Non-pigmented ciliary epithelial cell (primary cell): ENCODE results near the gene ARMC7.

Source experiments
- DNase-seq: peaks from one replicate; pipeline ENCODE4 v3.0.0-alpha.2; 2010; ENCODE audit warnings: low read depth

Gene ARMC7

GRCh38 chr17:75078284-75079022 is 31.3 kb upstream of the ARMC7 start:
- no peak for DNase-seq

GRCh38 chr17:75079023-75079373 is 30.8 kb upstream of the ARMC7 start:
- no peak for DNase-seq

- no peak for DNase-seq
These were observed 27.9 kb upstream of the ARMC7 start for GRCh38 chr17:75081611-75082540.

- no peak for DNase-seq
These were observed 27.1 kb upstream of the ARMC7 start for GRCh38 chr17:75082683-75083082.

GRCh38 chr17:75084039-75084660 is 25.6 kb upstream of the ARMC7 start:
- no peak for DNase-seq

GRCh38 chr17:75086496-75087181 is 23.1 kb upstream of the ARMC7 start:
- DNase-seq = no peak

GRCh38 chr17:75087182-75087557 is 22.6 kb upstream of the ARMC7 start:
- no peak for DNase-seq

GRCh38 chr17:75087558-75088453 is 22.0 kb upstream of the ARMC7 start, which contains the start of gene SLC16A5:
Gene SLC16A5 (plus strand): TSS chr17:75087954. CDS start chr17:75093637, 5,683 bp downstream.
- no peak for DNase-seq

GRCh38 chr17:75088465-75089417 is 21.0 kb upstream of the ARMC7 start:
- DNase-seq = no peak

- DNase-seq = no peak
These were observed 18.6 kb upstream of the ARMC7 start for GRCh38 chr17:75090871-75091854.

GRCh38 chr17:75091855-75092327 is 17.9 kb upstream of the ARMC7 start:
- DNase-seq = no peak

GRCh38 chr17:75093548-75094158 is 16.1 kb upstream of the ARMC7 start:
- no peak for DNase-seq

- no peak for DNase-seq
These were observed 14.8 kb upstream of the ARMC7 start for GRCh38 chr17:75094871-75095399.

GRCh38 chr17:75096082-75096625 is 13.6 kb upstream of the ARMC7 start:
- no peak for DNase-seq

- no peak for DNase-seq
These were observed 11.9 kb upstream of the ARMC7 start for GRCh38 chr17:75097865-75098264.

GRCh38 chr17:75098861-75099260 is 10.9 kb upstream of the ARMC7 start:
- no peak for DNase-seq

GRCh38 chr17:75099881-75100595 is 9.7 kb upstream of the ARMC7 start:
- DNase-seq = no peak
